Measurements from ENCODE around the gene C1GALT1C1L.

DNA sequence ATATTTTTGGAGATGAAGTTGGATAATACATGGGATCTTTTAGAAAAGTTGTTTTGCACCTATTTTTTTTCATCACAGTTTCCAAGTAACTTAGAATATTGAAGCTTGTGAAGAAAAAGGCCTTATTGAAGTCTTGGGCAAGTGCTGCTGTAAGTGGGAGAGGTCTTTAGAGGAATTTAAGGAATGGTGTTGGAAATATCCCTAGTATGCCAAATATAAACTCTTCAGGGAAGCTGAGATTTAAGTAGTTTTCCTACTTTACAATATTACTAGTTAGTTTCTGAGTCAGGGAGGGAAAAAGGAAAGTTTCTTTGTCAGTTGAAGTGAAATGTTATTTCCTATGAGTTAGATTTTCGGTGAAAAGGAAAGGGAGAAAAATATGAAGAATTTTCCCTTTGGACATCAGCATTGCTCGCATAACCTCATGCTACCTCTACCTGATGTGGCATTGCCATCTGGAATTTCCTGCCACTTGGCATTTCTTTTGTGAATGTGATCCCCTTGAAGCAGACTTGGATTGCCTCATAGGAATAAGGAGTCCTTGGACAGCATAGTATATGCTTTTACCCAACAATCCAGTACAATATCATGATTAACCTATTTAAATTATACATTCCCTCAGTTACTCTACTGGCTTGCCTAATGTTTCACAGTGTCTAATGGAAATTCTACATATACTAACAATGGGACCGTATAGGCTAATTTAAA is 27.1 kb downstream of the C1GALT1C1L start:
- TF ChIP-seq, protein P1, sequence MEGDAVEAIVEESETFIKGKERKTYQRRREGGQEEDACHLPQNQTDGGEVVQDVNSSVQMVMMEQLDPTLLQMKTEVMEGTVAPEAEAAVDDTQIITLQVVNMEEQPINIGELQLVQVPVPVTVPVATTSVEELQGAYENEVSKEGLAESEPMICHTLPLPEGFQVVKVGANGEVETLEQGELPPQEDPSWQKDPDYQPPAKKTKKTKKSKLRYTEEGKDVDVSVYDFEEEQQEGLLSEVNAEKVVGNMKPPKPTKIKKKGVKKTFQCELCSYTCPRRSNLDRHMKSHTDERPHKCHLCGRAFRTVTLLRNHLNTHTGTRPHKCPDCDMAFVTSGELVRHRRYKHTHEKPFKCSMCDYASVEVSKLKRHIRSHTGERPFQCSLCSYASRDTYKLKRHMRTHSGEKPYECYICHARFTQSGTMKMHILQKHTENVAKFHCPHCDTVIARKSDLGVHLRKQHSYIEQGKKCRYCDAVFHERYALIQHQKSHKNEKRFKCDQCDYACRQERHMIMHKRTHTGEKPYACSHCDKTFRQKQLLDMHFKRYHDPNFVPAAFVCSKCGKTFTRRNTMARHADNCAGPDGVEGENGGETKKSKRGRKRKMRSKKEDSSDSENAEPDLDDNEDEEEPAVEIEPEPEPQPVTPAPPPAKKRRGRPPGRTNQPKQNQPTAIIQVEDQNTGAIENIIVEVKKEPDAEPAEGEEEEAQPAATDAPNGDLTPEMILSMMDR (conservative IDR thresholded peaks at IDR 0.05; ENCODE audit: low read depth, low read length) = no peak
- no peak for TF ChIP-seq EZH2 (IDR thresholded peaks at IDR 0.05; ENCODE audit: low read length, unreplicated experiment)
- TF ChIP-seq EZH2phosphoT487 (IDR thresholded peaks at IDR 0.05; ENCODE audit: borderline replicate concordance, low read length) = no peak

All from PC-3 (cell line).